Cardiac fibroblast (primary cell): ENCODE results near the gene SPART.

ENCODE experiments used
- DNase-seq, 2 donors: peaks; one replicate each; pipeline versions ENCODE4 v3.0.0 to v3.0.0-alpha.2; 2010; ENCODE audit warnings: low read depth in 2 of 2
- H3K4me3 ChIP-seq, 2 donors: replicated peaks in 1 of 2; 1 replicate in 1 of 2; 2 replicates in 1 of 2; pipeline ENCODE4 v1.5.1; 2011; ENCODE audit warnings: low read depth in 2 of 2, low read length in 2 of 2, mild to moderate bottlenecking in 2 of 2, moderate library complexity in 1 of 2
- CTCF ChIP-seq: IDR thresholded peaks from one replicate; pipeline ENCODE4 v1.5.1; 2011; ENCODE audit warnings: low read depth, mild to moderate bottlenecking, low read length, inconsistent platforms

Gene SPART

GRCh38 chr13:36346222-36347083 lies at the start of gene SPART:
Gene SPART (minus strand): TSS chr13:36346394. CDS start chr13:36335830, 10,564 bp downstream.
- peak within 1 kb of the TSS; percentile 64 to 81 for H3K4me3 ChIP-seq
- DNase-seq, result peak; percentile 93 to 95
- TF ChIP-seq CTCF, result peak; percentile 94

GRCh38 chr13:36395280-36395679 lies 49.1 kb upstream of the SPART start:
- no peak overlapping the region for H3K4me3 ChIP-seq
- DNase-seq, result peak; percentile 81 to 83
- TF ChIP-seq CTCF, result peak; percentile 60

GRCh38 chr13:36385489-36385888 lies 39.3 kb upstream of the SPART start:
- TF ChIP-seq CTCF, result no peak
- no peak overlapping the region for H3K4me3 ChIP-seq
- DNase-seq, result peak in 1 of 2 donors; percentile 27

- no peak overlapping the region for H3K4me3 ChIP-seq
- peak in 1 of 2 donors; percentile 10 for DNase-seq
- TF ChIP-seq CTCF, result no peak
Measured at GRCh38 chr13:36382030-36382429, 35.8 kb upstream of the SPART start.

- H3K4me3 ChIP-seq, result no peak overlapping the region
- TF ChIP-seq CTCF, result no peak
- peak; percentile 11 to 26 for DNase-seq
Measured at GRCh38 chr13:36377826-36378468, 31.8 kb upstream of the SPART start.

- H3K4me3 ChIP-seq, result no peak overlapping the region
- DNase-seq, result no peak
- no peak for TF ChIP-seq CTCF
Measured at GRCh38 chr13:36374063-36374462, 27.9 kb upstream of the SPART start.
